GM20431 (cell line): ENCODE results near the gene GSTM2.

Experiments
- in situ Hi-C: fragments of 300-500 bp; cut with MseI, MboI; formaldehyde crosslinking; loops from one replicate; pipeline ENCODE4 v1.15.0; 2020; ENCODE audit warnings: low sequenced_read_pairs; ENCODE audit not compliant: unreplicated experiment

GSTM2 gene

GRCh38 chr1:109667452-109668122 is at the start of gene GSTM2:
TSS of gene GSTM2 (plus strand) at chr1:109668057. CDS start at chr1:109668116, 59 bp downstream.
- in situ Hi-C loops: loop anchor here (25.0 kb wide), 1 partner anchor 95 kb away; the partner anchor contains the start of gene EPS8L3

GRCh38 chr1:109618661-109619575 is 48.9 kb upstream of the GSTM2 start:
- in situ Hi-C loops: no loop called here

GRCh38 chr1:109619576-109620400 is 48.1 kb upstream of the GSTM2 start, which contains the start of the genes AMPD2 and GNAT2:
TSS of gene AMPD2 (plus strand) at chr1:109619837. CDS start at chr1:109621176, 1,339 bp downstream.
TSS of gene GNAT2 (minus strand) at chr1:109619616. CDS start at chr1:109612870, 6,746 bp downstream.
- in situ Hi-C loops: no loop called here

- in situ Hi-C loops: no loop called here
These were observed 47.5 kb upstream of the GSTM2 start for GRCh38 chr1:109620401-109620791.

GRCh38 chr1:109620841-109621286 is 47.0 kb upstream of the GSTM2 start:
- in situ Hi-C loops: no loop called here

- in situ Hi-C loops: no loop called here
These were observed 46.3 kb upstream of the GSTM2 start for GRCh38 chr1:109621379-109622136.

GRCh38 chr1:109622137-109622892 is 45.5 kb upstream of the GSTM2 start:
- in situ Hi-C loops: no loop called here

- in situ Hi-C loops: no loop called here
These were observed 45.0 kb upstream of the GSTM2 start for GRCh38 chr1:109622895-109623294.

- in situ Hi-C loops: no loop called here
These were observed 44.2 kb upstream of the GSTM2 start for GRCh38 chr1:109623601-109624161.

GRCh38 chr1:109624201-109625010 is 43.5 kb upstream of the GSTM2 start:
- in situ Hi-C loops: loop anchor here (5.0 to 25.0 kb wide), 2 partner anchors 77 to 363 kb away; partner anchors contain the start of genes AHCYL1 and GNAI3

- in situ Hi-C loops: loop anchor here (5.0 to 25.0 kb wide), 2 partner anchors 78 to 362 kb away; partner anchors contain the start of genes AHCYL1 and GNAI3
These were observed 42.7 kb upstream of the GSTM2 start for GRCh38 chr1:109625176-109625575.

- in situ Hi-C loops: loop anchor here (5.0 to 25.0 kb wide), 2 partner anchors 79 to 361 kb away; partner anchors contain the start of genes AHCYL1 and GNAI3
These were observed 42.0 kb upstream of the GSTM2 start for GRCh38 chr1:109625601-109626560.

- in situ Hi-C loops: loop anchor here (5.0 to 25.0 kb wide), 2 partner anchors 80 to 360 kb away; partner anchors contain the start of genes AHCYL1 and GNAI3
These were observed 41.0 kb upstream of the GSTM2 start for GRCh38 chr1:109626682-109627408.

- in situ Hi-C loops: loop anchor here (5.0 to 25.0 kb wide), 2 partner anchors 81 to 359 kb away; partner anchors contain the start of genes AHCYL1 and GNAI3
These were observed 40.0 kb upstream of the GSTM2 start for GRCh38 chr1:109627692-109628399.
